ENCODE results near the gene UFM1. TPM values are rescaled to one million over a fixed set of nuclear protein-coding genes. Genes with fewer than 3 reads are reported as not detected.
"Not testable (repeated sequence)": the region's sequence is repeated elsewhere in the genome, so short reads cannot be mapped to it uniquely, and the experiment has no call there.

The UFM1 gene
- total RNA-seq, 1 donor from 2014 or later = 53.8 TPM

DNA sequence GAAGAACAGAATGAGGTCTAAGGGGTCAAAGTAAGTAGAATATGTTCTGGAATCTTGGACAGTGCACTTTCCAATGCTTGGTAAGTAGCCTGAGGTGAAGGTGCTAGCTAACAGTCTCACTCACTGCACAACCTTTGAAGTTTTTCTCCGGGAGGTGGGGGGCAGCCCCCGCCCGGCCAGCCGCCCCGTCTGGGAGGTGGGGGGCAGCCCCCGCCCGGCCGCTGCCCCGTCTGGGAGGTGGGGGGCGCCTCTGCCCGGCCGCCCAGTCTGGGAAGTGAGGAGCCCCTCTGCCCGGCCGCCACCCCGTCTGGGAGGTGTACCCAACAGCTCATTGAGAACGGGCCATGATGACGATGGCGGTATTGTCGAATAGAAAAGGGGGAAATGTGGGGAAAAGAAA, 14.1 kb downstream of the UFM1 start:
- not testable (repeated sequence) for DNase-seq (ENCODE audit: extremely low read depth, low read depth, low spot score)

- DNase-seq (ENCODE audit: extremely low read depth, low read depth, low spot score) = no peak
Measured at GRCh38 chr13:38365661-38366060, 16.0 kb downstream of the UFM1 start.

GRCh38 chr13:38366954-38367645, 17.4 kb downstream of the UFM1 start:
- no peak for DNase-seq (ENCODE audit: extremely low read depth, low read depth, low spot score)

DNA sequence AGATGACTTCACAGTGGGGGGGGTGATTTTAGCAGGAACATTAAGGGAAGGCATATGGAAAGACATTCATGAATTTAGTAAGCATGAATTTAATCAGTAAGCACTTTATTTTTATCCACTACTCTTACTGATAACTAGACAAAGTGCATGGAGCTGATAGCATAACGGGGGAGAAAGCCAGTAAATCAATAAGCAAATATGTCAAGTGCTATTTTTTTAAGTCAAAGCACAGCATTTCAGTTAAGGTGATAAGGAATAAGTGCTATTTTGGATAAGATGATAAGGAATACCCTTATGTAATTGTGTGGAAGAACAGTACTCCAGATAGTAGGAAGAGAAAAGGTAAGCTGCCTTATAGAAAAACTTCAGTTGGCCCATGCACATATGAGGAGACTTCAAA, 19.4 kb downstream of the UFM1 start:
- DNase-seq (ENCODE audit: extremely low read depth, low read depth, low spot score) = no peak

DNA sequence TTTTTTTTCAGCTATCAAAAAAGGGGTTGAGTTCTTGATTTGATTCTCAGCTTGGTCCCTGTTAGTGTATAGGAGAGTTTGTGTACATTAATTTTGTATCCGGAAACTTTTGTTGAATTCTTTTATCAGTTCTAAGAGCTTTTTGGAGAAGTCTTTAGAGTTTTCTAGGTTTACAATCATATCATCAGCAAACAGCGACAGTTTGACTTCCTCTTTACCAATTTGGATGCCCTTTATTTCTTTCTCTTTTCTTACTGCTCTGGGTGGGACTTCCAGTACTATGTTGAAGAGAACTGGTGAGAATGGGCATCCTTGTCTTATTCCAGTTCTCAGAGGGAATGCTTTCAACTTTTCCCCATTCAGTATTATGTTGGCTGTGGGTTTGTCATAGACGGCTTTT, 20.4 kb downstream of the UFM1 start:
- DNase-seq (ENCODE audit: extremely low read depth, low read depth, low spot score) = not testable (repeated sequence)

DNA sequence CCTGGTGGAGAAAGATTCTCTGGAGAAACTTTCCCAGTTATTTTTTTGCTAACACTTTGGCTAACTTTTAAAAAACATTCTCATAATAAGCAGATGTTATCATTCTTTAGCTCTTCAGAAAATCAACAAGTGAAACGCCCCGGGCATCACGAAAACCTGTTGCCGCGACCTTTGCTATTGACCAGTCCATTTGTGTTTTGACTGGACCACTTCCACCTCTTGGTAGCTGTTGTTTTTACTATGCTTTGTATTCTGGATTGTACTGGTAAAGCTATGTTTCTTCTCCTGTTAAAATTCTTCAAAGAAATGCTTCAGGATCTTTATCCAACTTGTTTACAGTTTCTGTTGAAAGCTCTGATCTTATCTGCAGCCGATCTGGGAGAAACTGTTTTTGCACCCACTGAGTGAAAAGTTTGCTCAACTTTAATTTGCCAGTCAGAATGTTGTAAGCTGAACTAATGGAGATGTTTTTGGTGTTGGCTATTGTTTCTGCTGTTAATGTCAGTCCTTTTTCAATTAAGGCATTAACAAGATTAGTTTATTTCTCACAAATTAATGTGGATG, 23.3 kb downstream of the UFM1 start:
- no peak for DNase-seq (ENCODE audit: extremely low read depth, low read depth, low spot score)

GRCh38 chr13:38376546-38376945, 26.9 kb downstream of the UFM1 start:
- no peak for DNase-seq (ENCODE audit: extremely low read depth, low read depth, low spot score)

DNA sequence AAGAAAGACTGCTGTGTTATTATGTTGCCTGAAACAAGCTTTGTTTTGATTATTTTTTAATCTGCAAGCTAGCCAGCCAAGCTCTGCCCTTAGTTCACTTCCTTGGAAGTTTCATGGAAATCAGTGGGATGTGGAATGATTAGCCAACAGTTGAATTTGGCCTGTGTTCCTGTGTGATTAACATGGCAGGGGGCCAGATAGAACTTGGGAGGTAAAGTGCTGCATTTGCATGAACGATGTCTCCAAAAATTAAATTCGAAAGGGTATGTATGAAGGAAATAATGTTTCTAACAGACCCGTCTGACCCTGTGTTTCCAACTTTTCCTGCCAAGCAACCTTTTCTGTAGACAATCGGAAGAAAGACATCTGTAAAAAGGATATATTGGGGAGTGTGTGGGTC, 32.2 kb downstream of the UFM1 start:
- DNase-seq (ENCODE audit: extremely low read depth, low read depth, low spot score) = no peak

GRCh38 chr13:38382946-38383345, 33.3 kb downstream of the UFM1 start:
- no peak for DNase-seq (ENCODE audit: extremely low read depth, low read depth, low spot score)

DNA sequence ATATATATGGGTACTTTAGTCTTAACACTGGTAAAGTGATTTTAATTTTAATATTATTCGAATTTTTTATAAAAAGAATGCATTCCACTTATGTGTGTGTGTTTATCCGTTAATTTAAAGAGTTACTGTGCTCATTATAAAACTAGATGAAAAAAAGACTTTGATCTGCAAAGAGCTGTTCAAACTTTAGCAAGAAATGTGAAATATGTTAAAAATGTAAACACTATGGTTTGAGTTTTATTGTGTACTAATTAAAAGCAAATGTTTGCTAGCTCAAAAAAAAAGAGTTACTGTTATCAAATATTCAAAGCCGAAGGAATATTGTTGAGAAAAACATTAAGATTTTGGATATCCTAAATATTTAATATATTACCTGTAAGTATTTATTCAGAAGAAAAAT, 34.5 kb downstream of the UFM1 start:
- no peak for DNase-seq (ENCODE audit: extremely low read depth, low read depth, low spot score)

DNA sequence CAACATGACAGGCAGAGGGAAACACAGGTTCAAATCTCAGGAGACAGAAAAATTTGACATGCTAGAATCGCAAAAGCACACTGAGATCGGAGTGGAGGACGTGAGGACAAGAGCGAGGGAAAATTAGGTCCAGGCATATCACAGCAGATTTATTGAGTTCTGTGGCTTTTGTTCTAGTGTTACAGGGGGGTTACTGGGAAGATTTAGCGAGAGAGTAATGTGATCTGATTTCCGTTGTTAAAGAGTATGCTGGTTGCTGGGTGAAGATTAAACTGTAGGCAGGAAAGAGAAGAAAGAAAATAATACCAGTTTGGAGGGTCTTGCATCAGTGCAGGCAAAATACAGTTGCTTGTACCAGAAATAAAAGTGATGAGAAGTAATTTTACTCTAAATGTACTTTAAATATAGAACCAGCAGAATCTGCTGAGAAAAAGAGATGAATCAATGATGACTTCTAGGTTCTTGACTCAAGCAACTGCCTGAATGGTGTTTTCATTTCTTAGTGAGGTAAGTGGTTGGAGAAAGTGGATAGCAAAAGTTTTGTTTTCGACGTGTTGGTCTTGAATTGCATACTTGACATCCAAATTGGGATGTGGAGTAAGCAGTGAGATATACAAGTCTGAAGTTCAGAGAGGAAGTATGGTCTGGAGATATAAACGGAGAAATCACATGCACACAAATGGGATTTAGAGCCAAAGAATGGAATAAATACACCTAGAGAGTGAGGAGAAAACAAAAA, 35.7 kb downstream of the UFM1 start:
- DNase-seq (ENCODE audit: extremely low read depth, low read depth, low spot score) = no peak

DNA sequence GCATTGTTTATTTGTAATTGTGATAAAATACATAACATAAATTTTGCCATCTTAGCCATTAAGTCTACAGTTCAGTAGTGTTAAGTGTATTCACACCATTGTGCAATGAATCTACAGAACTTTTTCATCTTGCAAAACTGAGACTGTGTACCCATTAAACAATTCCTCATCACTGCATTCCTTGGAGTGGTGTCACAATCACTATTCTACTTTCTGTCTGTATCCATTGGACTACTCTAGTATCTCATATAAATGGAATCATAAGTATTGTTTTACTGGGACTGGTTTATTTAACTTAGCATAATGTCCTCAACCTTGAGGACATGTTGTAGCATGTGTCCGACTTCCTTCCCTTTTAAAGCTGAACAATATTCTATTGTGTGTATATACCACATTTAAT, 36.8 kb downstream of the UFM1 start:
- no peak for DNase-seq (ENCODE audit: extremely low read depth, low read depth, low spot score)

GRCh38 chr13:38391341-38391740, 41.7 kb downstream of the UFM1 start:
- DNase-seq (ENCODE audit: extremely low read depth, low read depth, low spot score) = no peak

- DNase-seq (ENCODE audit: extremely low read depth, low read depth, low spot score) = no peak
Measured at GRCh38 chr13:38394777-38395496, 45.3 kb downstream of the UFM1 start.

DNA sequence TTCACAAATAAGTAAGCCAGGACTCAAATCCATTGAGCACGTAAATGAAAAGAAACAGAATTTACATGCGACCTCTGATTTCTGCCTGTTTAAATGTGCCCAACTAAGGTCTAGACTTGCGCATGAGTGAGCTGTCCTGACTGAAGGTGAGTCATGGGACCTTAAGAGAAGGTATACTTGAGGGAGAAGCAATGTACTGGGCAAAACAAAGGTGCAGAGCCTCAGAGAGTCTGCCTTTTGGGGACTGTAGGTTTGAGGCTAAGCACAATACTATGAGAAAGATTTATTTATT, 45.8 kb downstream of the UFM1 start:
- DNase-seq (ENCODE audit: extremely low read depth, low read depth, low spot score) = no peak

- no peak for DNase-seq (ENCODE audit: extremely low read depth, low read depth, low spot score)
Measured at GRCh38 chr13:38398711-38399493, 49.3 kb downstream of the UFM1 start.

- no peak for DNase-seq (ENCODE audit: extremely low read depth, low read depth, low spot score)
Measured at GRCh38 chr13:38399535-38399934, 49.9 kb downstream of the UFM1 start.

DNA sequence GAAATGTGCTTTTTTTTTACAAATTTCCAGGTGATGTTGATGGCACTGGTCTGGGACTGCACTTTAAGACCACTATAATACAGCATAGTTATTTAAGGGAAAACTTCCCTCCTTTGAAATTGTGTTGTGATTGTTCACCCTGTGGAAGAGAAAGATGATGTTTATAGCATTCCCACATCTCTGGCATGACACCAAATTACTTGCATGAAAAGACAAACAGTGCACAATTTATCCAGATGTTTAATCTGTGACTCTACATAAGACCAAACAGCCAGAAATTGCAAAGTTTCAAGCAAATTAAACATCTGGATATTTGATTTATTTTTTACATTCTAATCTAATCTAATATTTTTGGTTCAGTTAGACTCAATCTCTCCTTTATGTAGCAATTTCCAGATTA, 51.6 kb downstream of the UFM1 start:
- DNase-seq (ENCODE audit: extremely low read depth, low read depth, low spot score) = no peak

DNA sequence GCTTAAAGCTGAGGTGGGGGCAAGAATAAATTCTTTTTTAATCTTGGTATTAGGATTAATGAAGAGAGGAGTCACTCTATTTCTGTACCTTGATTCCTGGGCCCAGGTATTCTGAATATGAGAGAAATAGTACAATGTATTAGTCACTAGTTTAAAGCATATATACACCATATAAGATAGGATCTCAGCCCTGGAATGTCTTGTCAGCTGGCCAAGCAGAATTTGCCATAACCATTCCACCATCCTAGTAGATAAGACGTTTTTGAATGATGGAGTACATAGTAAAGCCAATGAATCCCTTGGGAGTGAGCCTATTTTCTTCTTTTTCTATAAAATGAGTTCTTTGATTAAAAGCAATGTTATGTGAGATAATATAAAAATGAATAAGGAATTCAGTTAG, 55.6 kb downstream of the UFM1 start:
- no peak for DNase-seq (ENCODE audit: extremely low read depth, low read depth, low spot score)

GRCh38 chr13:38409771-38410170, 60.1 kb downstream of the UFM1 start:
- no peak for DNase-seq (ENCODE audit: extremely low read depth, low read depth, low spot score)

- DNase-seq (ENCODE audit: extremely low read depth, low read depth, low spot score) = no peak
Measured at GRCh38 chr13:38412266-38412665, 62.6 kb downstream of the UFM1 start.
